Fibroblast of lung (primary cell): ENCODE measurements around the gene CLMN. TPM values are rescaled to one million over a fixed set of nuclear protein-coding genes. Genes with fewer than 3 reads are reported as not detected.

ENCODE experiments used
- DNase-seq, 2 donors: peaks; one replicate each; pipeline versions ENCODE4 v3.0.0 to v3.0.0-alpha.2; 2010; ENCODE audit warnings: low read depth in 2 of 2
- H2AFZ ChIP-seq: 2 replicates; pipeline ENCODE4 v1.5.1; 2012; ENCODE audit warnings: low read length, control low read depth, inconsistent platforms
- H3K27ac ChIP-seq: 2 replicates; pipeline ENCODE4 v1.5.1; 2011; ENCODE audit warnings: low read length, control low read depth; ENCODE audit not compliant: insufficient read depth
- H3K27me3 ChIP-seq: 2 replicates; pipeline ENCODE4 v1.5.1; 2011; ENCODE audit warnings: mild to moderate bottlenecking, low read length; ENCODE audit not compliant: control insufficient read depth, insufficient read depth
- H3K36me3 ChIP-seq: 2 replicates; pipeline ENCODE4 v1.5.1; 2011; ENCODE audit warnings: low read length; ENCODE audit not compliant: control insufficient read depth, insufficient read depth
- H3K4me1 ChIP-seq: 2 replicates; pipeline ENCODE4 v1.5.1; 2011; ENCODE audit warnings: low read length; ENCODE audit not compliant: control insufficient read depth, insufficient read depth; ENCODE audit errors: extremely low read depth
- H3K4me2 ChIP-seq: 2 replicates; pipeline ENCODE4 v1.5.1; 2011; ENCODE audit warnings: low read length, control low read depth; ENCODE audit not compliant: insufficient read depth; ENCODE audit errors: extremely low read depth
- H3K4me3 ChIP-seq, 4 experiments: fragments of 200-600 bp in 1 of 4; sonication (generic) in 1 of 4; replicated peaks in 1 of 4; 2 replicates each; pipeline ENCODE4 v1.5.1; 2011 to 2016; ENCODE audit warnings: low read length in 4 of 4, low read depth in 3 of 4, mild to moderate bottlenecking in 3 of 4, control low read depth in 2 of 4, inconsistent platforms in 1 of 4, mixed read lengths in 1 of 4; ENCODE audit not compliant: insufficient read depth in 1 of 4; ENCODE audit errors: control extremely low read depth in 1 of 4
- H3K79me2 ChIP-seq: 2 replicates; pipeline ENCODE4 v1.5.1; 2012; ENCODE audit warnings: mild to moderate bottlenecking, low read length, inconsistent platforms; ENCODE audit not compliant: control insufficient read depth, insufficient read depth
- H3K9ac ChIP-seq: 2 replicates; pipeline ENCODE4 v1.5.1; 2011; ENCODE audit warnings: mild to moderate bottlenecking, low read length, control low read depth; ENCODE audit not compliant: insufficient read depth
- H3K9me3 ChIP-seq: 2 replicates; pipeline ENCODE4 v1.5.1; 2012; ENCODE audit warnings: low read depth, low read length; ENCODE audit not compliant: control insufficient read depth, insufficient read depth
- H4K20me1 ChIP-seq: 2 replicates; pipeline ENCODE4 v1.5.1; 2011; ENCODE audit warnings: low read length; ENCODE audit not compliant: control insufficient read depth, insufficient read depth; ENCODE audit errors: extremely low read depth
- EZH2 ChIP-seq: IDR thresholded peaks from 2 replicates; pipeline ENCODE4 v1.5.1; 2012; ENCODE audit warnings: low read length, control low read depth, mild to moderate bottlenecking; ENCODE audit errors: missing control alignments
- polyA plus RNA-seq, 2 donors: library from polyadenylated mRNA; depleted of rRNA in 1 of 2; stranded (reverse) in 1 of 2; unstranded in 1 of 2; fragments of >200 nt; gene quantifications; 2 replicates each; pipeline ENCODE4 v1.2.1, GENCODE V29; 2011 to 2012; ENCODE audit warnings: missing spikeins in 1 of 2
- total RNA-seq: library from RNA; depleted of rRNA; stranded (reverse); fragments of >200 nt; gene quantifications from 2 replicates; pipeline ENCODE4 v1.2.1, GENCODE V29; 2014
- TF ChIP-seq, protein P1 (sequence below), 2 donors: IDR thresholded peaks in 1 of 2; conservative IDR thresholded peaks in 1 of 2; 1 replicate in 1 of 2; 2 replicates in 1 of 2; pipeline ENCODE4 v1.5.1; 2011 to 2012; ENCODE audit warnings: low read length in 2 of 2, control low read depth in 1 of 2, inconsistent platforms in 1 of 2, low read depth in 1 of 2, mild to moderate bottlenecking in 1 of 2

CLMN gene
- total and polyA plus RNA-seq, 2 donors (not counting 1 experiment from before 2014, with no cell fraction given): 0.83 to 2.7 TPM

- Histone ChIP-seq H3K79me2 (no peaks in the 10 kb centered on the region), H2AFZ (no peak overlapping the region), H3K36me3 (no peaks in the 10 kb centered on the region), H4K20me1 (no peaks in the 10 kb centered on the region), H3K9me3 (no peaks in the 10 kb centered on the region), H3K27ac (no peak overlapping the region), H3K27me3 (no peaks in the 10 kb centered on the region), H3K4me1 (no peaks in the 10 kb centered on the region), H3K9ac (no peak overlapping the region), H3K4me3 (no peak overlapping the region), H3K4me2 (no peak overlapping the region)
- TF ChIP-seq EZH2: no peak
- TF ChIP-seq, protein P1, sequence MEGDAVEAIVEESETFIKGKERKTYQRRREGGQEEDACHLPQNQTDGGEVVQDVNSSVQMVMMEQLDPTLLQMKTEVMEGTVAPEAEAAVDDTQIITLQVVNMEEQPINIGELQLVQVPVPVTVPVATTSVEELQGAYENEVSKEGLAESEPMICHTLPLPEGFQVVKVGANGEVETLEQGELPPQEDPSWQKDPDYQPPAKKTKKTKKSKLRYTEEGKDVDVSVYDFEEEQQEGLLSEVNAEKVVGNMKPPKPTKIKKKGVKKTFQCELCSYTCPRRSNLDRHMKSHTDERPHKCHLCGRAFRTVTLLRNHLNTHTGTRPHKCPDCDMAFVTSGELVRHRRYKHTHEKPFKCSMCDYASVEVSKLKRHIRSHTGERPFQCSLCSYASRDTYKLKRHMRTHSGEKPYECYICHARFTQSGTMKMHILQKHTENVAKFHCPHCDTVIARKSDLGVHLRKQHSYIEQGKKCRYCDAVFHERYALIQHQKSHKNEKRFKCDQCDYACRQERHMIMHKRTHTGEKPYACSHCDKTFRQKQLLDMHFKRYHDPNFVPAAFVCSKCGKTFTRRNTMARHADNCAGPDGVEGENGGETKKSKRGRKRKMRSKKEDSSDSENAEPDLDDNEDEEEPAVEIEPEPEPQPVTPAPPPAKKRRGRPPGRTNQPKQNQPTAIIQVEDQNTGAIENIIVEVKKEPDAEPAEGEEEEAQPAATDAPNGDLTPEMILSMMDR (conservative IDR thresholded peaks at IDR 0.05 in 1 of 2, IDR thresholded peaks at IDR 0.05 in 1 of 2; ENCODE audit: low read depth in 1 of 2, low read length in 2 of 2): no peak
- no peak for DNase-seq
Observed at GRCh38 chr14:95165517-95165916, 154.2 kb downstream of the CLMN start.

DNA sequence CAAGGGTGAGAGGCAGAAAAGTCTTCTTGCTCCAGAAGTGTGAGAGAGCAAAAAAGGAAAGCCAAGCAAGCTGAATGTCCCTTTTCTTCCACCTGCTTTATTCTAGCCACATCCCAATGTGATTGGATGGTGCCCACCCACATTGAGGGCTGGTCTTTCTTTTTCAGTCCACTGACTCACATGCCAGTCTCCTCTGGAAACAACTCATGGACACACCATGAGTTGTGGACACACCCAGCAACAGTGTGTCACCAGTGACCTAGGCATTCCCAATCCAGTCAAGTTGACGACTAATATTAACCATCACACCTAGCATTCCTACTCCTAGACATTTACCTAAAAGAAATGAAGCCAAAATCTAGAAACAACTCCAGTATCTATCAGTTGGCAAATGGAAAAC lies 155.2 kb downstream of the CLMN start:
- H3K36me3 ChIP-seq: no peaks in the 10 kb centered on the region
- H3K9ac ChIP-seq: no peak overlapping the region
- no peak overlapping the region for H3K4me3 ChIP-seq
- no peaks in the 10 kb centered on the region for H4K20me1 ChIP-seq
- H3K79me2 ChIP-seq: no peaks in the 10 kb centered on the region
- no peaks in the 10 kb centered on the region for H3K27me3 ChIP-seq
- no peak for DNase-seq
- H3K9me3 ChIP-seq: no peaks in the 10 kb centered on the region
- no peaks in the 10 kb centered on the region for H3K4me1 ChIP-seq
- H3K4me2 ChIP-seq: no peak overlapping the region
- no peak overlapping the region for H3K27ac ChIP-seq
- TF ChIP-seq, protein P1 (conservative IDR thresholded peaks at IDR 0.05 in 1 of 2, IDR thresholded peaks at IDR 0.05 in 1 of 2; ENCODE audit: low read depth in 1 of 2, low read length in 2 of 2): no peak
- no peak for TF ChIP-seq EZH2
- no peak overlapping the region for H2AFZ ChIP-seq

- Histone ChIP-seq H3K4me2 (no peak overlapping the region), H3K9me3 (no peaks in the 10 kb centered on the region), H3K79me2 (no peaks in the 10 kb centered on the region), H3K36me3 (no peaks in the 10 kb centered on the region), H4K20me1 (no peaks in the 10 kb centered on the region), H3K27ac (no peak overlapping the region), H3K4me1 (no peaks in the 10 kb centered on the region), H3K9ac (no peak overlapping the region), H3K27me3 (no peaks in the 10 kb centered on the region), H2AFZ (no peak overlapping the region), H3K4me3 (no peak overlapping the region)
- DNase-seq: no peak
- TF ChIP-seq EZH2: no peak
- TF ChIP-seq, protein P1 (conservative IDR thresholded peaks at IDR 0.05 in 1 of 2, IDR thresholded peaks at IDR 0.05 in 1 of 2; ENCODE audit: low read depth in 1 of 2, low read length in 2 of 2): no peak
Observed at GRCh38 chr14:95163666-95164065, 156.0 kb downstream of the CLMN start.
